Measurements from ENCODE around the gene SEMA3A. TPM values are rescaled to one million over a fixed set of nuclear protein-coding genes. Genes with fewer than 3 reads are reported as not detected.

The SEMA3A gene
- total and polyA plus RNA-seq, 2 of the 4 experiments (the other 2 are of a cell fraction): 31.2 to 213 TPM

DNA sequence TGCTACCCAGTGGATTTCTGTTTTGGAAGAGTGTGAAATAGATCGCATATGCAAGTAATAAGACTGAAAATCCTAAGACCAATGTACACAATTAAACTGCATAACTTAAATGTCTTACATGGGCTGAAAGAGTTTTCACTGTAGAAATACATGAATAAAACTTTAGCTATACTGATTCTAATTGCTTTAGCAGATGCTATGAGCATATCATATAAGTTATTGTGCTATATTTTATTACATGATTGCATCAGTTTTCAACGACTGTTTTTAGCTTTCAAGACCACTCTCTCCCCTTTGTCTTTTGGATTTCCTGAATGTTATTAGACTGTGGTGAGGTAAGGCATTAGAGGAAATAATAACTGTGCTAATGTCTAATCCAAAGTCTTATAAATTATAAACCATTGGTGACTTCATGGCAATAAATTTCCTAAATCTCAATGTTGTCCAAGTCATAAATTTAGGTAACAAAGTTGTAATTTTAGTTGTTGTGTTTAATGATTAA lies 124.5 kb downstream of the SEMA3A start:
- in situ Hi-C loops (cut with MboI; ENCODE audit: low sequenced_read_pairs): no loop called here
- POLR2A ChIA-PET (ENCODE audit: unreplicated experiment): no interaction called here
- WGBS, 2 experiments (ENCODE audit: extremely low coverage in 2 of 2, insufficient read length in 1 of 2): no CpG with 5 or more reads among the region's 2 CpGs

More for the DNA sequence above, 124.5 kb downstream of the SEMA3A start:
- no peak overlapping the region for H2BK15ac ChIP-seq (ENCODE audit: low read depth, low read length)
- DNase-seq (no peak), ATAC-seq (ENCODE audit: low read depth) (no peak)
- no peak overlapping the region for H4K5ac ChIP-seq (ENCODE audit: low read depth, low read length)
- H3K79me1 ChIP-seq (ENCODE audit: low read depth in 1 of 2, low read length in 2 of 2): peaks cover 3 to 22% of the 10 kb centered on the region in 2 experiments; a peak in 3 of 4 replicates
- H2BK5ac ChIP-seq (ENCODE audit: low read depth, low read length, poor library complexity, severe bottlenecking): peak overlapping the region; percentile 19
- H3K9me1 ChIP-seq (ENCODE audit: insufficient read depth, low read length): no peaks in the 10 kb centered on the region
- H3K4me2 ChIP-seq (ENCODE audit: low read depth, low read length): no peak overlapping the region
- H3K56ac ChIP-seq (ENCODE audit: extremely low read depth, insufficient read depth, low read length): no peak overlapping the region; the same call in 1 of the 2 replicates
- no peak overlapping the region for H3K27ac ChIP-seq (ENCODE audit: insufficient read depth, low read length)
- H3K9me3 ChIP-seq (ENCODE audit: control insufficient read depth, insufficient read depth, low read length): no peaks in the 10 kb centered on the region
- dilution Hi-C loops (cut with HindIII; ENCODE audit: low sequenced_read_pairs, unreplicated experiment): no loop called here
- H3K23ac ChIP-seq (ENCODE audit: low read depth, low read length): no peak overlapping the region
- H4K91ac ChIP-seq (ENCODE audit: insufficient read depth, low read depth, low read length): no peak overlapping the region
- H2AK9ac ChIP-seq (replicated peaks; ENCODE audit: low read depth, low read length, poor library complexity): no peak overlapping the region
- H4K8ac ChIP-seq (ENCODE audit: low read depth in 2 of 2, low read length in 2 of 2): no peak overlapping the region; a peak in 1 of 4 replicates
- CTCF ChIA-PET: no interaction called here
- peaks cover 1% of the 10 kb centered on the region; the same call in 1 of the 2 replicates for H3K36me3 ChIP-seq (ENCODE audit: control insufficient read depth, insufficient read depth, low read length)
- no TSS peak for BruUV-seq (replicated peaks)
- H2BK20ac ChIP-seq (ENCODE audit: low read depth, low read length): no peak overlapping the region
- no peak overlapping the region for H2AK5ac ChIP-seq (ENCODE audit: low read depth, low read length)
- intact Hi-C loops (cut with micrococcal nuclease): no loop called here
- H3K9ac ChIP-seq (ENCODE audit: low read depth, low read length): no peak overlapping the region
- no peak overlapping the region for H2BK120ac ChIP-seq (ENCODE audit: low read depth, low read length)
- peaks cover 3% of the 10 kb centered on the region for H3K4me1 ChIP-seq (ENCODE audit: control insufficient read depth, insufficient read depth, low read length)
- H2AFZ ChIP-seq (replicated peaks; ENCODE audit: low read length, poor library complexity): no peak overlapping the region
- peak overlapping the region; percentile 14; the same call in 1 of the 2 replicates for H3K18ac ChIP-seq (ENCODE audit: low read depth, low read length)
- H3K27me3 ChIP-seq (ENCODE audit: control insufficient read depth, insufficient read depth, low read length): no peaks in the 10 kb centered on the region
- TF ChIP-seq, protein P1, sequence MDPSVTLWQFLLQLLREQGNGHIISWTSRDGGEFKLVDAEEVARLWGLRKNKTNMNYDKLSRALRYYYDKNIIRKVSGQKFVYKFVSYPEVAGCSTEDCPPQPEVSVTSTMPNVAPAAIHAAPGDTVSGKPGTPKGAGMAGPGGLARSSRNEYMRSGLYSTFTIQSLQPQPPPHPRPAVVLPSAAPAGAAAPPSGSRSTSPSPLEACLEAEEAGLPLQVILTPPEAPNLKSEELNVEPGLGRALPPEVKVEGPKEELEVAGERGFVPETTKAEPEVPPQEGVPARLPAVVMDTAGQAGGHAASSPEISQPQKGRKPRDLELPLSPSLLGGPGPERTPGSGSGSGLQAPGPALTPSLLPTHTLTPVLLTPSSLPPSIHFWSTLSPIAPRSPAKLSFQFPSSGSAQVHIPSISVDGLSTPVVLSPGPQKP (IDR thresholded peaks at IDR 0.05; ENCODE audit: borderline replicate concordance, low read depth, low read length): no peak
- TF ChIP-seq CHD1 (IDR thresholded peaks at IDR 0.05; ENCODE audit: low read depth, low read length): no peak
- no peak for TF ChIP-seq CEBPB (IDR thresholded peaks at IDR 0.05; ENCODE audit: low read depth, low read length)
- TF ChIP-seq RCOR1 (IDR thresholded peaks at IDR 0.05; ENCODE audit: insufficient replicate concordance, low read length): no peak
- no peak for TF ChIP-seq NFE2L2 (IDR thresholded peaks at IDR 0.05; ENCODE audit: low read depth, low read length)
- no peak for TF ChIP-seq SMC3 (IDR thresholded peaks at IDR 0.05; ENCODE audit: low read depth, low read length)
- no peak for TF ChIP-seq FOS (IDR thresholded peaks at IDR 0.05; ENCODE audit: low read depth, low read length)
- TF ChIP-seq MAFK (IDR thresholded peaks at IDR 0.05; ENCODE audit: low read depth, low read length): no peak
- TF ChIP-seq BHLHE40 (IDR thresholded peaks at IDR 0.05; ENCODE audit: low read depth, low read length): no peak
- H3K14ac ChIP-seq (replicated peaks; ENCODE audit: low read depth, low read length): no peak overlapping the region
- H4K20me1 ChIP-seq (ENCODE audit: insufficient read depth, low read length): no peaks in the 10 kb centered on the region
- no peak overlapping the region for H3K4ac ChIP-seq (ENCODE audit: low read depth, low read length)
- no peak overlapping the region for H3K4me3 ChIP-seq (ENCODE audit: insufficient read depth, low read depth, low read length)
